H1 (cell line): ENCODE results near the gene LPP.

Experiments used
- BRCA1 ChIP-seq: IDR thresholded peaks from 2 replicates; pipeline ENCODE4 v1.6.1; 2012; ENCODE audit warnings: low read depth, low read length, improper control_type of control experiment
- CEBPB ChIP-seq: IDR thresholded peaks from 2 replicates; pipeline ENCODE4 v1.6.1; 2012; ENCODE audit warnings: low read depth, low read length
- RXRA ChIP-seq: IDR thresholded peaks from 2 replicates; pipeline ENCODE4 v1.6.1; 2011; ENCODE audit warnings: low read depth, mild to moderate bottlenecking, low read length, moderate library complexity; ENCODE audit not compliant: insufficient read depth
- TF ChIP-seq, protein P1 (sequence below), 3 experiments: IDR thresholded peaks; 1 replicate in 2 of 3; 2 replicates in 1 of 3; pipeline versions ENCODE4 v1.5.1 to v1.6.1; 2011; ENCODE audit warnings: low read length in 3 of 3, mild to moderate bottlenecking in 3 of 3, inconsistent platforms in 2 of 3, low read depth in 1 of 3, moderate library complexity in 1 of 3; ENCODE audit not compliant: insufficient read depth in 1 of 3; ENCODE audit errors: control extremely low read depth in 1 of 3

DNA sequence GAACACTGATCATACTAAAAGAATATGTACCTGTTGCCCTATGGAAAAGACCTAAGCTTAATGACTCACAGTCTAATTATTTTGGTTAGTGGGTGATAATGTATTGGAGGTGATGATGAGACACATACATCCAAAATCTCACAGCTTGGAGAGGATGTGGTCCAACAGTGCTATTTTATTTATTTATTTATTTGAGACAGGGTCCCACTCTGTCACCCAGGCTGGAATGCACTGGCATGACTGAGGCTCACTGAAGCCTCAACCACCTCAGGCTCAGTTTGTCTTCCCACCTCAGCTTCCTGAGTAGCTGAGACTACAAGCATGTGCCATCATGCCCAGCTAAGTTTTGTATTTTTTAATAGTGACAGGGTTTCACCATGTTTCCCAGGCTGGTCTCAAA lies 35.0 kb downstream of the LPP start:
- TF ChIP-seq, protein P1, sequence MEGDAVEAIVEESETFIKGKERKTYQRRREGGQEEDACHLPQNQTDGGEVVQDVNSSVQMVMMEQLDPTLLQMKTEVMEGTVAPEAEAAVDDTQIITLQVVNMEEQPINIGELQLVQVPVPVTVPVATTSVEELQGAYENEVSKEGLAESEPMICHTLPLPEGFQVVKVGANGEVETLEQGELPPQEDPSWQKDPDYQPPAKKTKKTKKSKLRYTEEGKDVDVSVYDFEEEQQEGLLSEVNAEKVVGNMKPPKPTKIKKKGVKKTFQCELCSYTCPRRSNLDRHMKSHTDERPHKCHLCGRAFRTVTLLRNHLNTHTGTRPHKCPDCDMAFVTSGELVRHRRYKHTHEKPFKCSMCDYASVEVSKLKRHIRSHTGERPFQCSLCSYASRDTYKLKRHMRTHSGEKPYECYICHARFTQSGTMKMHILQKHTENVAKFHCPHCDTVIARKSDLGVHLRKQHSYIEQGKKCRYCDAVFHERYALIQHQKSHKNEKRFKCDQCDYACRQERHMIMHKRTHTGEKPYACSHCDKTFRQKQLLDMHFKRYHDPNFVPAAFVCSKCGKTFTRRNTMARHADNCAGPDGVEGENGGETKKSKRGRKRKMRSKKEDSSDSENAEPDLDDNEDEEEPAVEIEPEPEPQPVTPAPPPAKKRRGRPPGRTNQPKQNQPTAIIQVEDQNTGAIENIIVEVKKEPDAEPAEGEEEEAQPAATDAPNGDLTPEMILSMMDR (IDR thresholded peaks at IDR 0.05; ENCODE audit: control extremely low read depth in 1 of 3, insufficient read depth in 1 of 3, low read depth in 1 of 3, low read length in 3 of 3), result no peak
- TF ChIP-seq BRCA1 (no peak), CEBPB (no peak), RXRA (no peak)
